GM12801 (cell line): ENCODE results near the gene VEGFB.

Source experiments
- TF ChIP-seq, protein P1 (sequence below): IDR thresholded peaks from one replicate; pipeline ENCODE4 v1.5.1; 2011; ENCODE audit warnings: control low read depth; ENCODE audit not compliant: insufficient read length; ENCODE audit errors: extremely low read depth

VEGFB gene

DNA sequence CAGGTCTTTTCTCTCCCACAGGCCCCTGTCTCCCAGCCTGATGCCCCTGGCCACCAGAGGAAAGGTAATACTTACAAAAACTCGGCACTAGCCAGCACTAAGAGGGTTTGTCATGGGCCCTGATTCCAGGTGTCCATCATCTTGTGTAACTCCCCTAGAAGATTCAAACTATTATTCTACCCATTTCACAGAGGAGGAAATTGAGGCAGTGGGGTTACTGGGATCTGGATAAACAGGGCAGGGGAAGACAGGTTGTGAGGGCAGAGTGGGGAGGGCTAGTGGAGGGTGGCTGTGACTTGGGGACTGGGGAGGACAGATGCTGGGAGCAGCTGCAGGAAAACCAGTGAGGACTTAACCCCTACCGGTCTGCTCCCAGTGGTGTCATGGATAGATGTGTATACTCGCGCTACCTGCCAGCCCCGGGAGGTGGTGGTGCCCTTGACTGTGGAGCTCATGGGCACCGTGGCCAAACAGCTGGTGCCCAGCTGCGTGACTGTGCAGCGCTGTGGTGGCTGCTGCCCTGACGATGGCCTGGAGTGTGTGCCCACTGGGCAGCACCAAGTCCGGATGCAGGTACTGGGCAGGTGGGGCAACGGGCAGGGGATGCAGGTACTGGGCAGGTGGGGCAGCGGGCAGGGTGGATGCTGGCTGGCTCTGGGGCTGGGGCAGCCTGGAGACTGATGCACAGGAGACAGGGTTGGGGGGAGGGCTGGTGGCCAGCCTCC is 1.2 kb downstream of the VEGFB start:
- TF ChIP-seq, protein P1, sequence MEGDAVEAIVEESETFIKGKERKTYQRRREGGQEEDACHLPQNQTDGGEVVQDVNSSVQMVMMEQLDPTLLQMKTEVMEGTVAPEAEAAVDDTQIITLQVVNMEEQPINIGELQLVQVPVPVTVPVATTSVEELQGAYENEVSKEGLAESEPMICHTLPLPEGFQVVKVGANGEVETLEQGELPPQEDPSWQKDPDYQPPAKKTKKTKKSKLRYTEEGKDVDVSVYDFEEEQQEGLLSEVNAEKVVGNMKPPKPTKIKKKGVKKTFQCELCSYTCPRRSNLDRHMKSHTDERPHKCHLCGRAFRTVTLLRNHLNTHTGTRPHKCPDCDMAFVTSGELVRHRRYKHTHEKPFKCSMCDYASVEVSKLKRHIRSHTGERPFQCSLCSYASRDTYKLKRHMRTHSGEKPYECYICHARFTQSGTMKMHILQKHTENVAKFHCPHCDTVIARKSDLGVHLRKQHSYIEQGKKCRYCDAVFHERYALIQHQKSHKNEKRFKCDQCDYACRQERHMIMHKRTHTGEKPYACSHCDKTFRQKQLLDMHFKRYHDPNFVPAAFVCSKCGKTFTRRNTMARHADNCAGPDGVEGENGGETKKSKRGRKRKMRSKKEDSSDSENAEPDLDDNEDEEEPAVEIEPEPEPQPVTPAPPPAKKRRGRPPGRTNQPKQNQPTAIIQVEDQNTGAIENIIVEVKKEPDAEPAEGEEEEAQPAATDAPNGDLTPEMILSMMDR = no peak

DNA sequence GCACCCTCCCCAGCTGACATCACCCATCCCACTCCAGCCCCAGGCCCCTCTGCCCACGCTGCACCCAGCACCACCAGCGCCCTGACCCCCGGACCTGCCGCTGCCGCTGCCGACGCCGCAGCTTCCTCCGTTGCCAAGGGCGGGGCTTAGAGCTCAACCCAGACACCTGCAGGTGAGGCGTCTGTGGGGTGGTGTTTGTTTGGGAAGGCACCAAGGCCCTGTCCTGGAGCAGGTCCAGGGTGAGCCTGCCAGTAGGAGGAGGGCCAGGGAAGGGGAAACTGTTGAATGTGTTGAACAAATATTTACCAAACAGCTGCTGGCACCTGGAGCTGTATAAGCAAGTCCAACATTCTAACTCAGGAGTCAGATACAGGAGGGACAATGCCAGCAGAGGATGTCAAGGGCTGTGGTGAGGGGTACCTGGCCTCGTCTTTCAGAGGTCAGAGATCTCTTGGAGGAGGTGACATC is 3.1 kb downstream of the VEGFB start:
- TF ChIP-seq, protein P1 = no peak

GRCh38 chr11:64238076-64238475 is 3.7 kb downstream of the VEGFB start:
- TF ChIP-seq, protein P1 = no peak

DNA sequence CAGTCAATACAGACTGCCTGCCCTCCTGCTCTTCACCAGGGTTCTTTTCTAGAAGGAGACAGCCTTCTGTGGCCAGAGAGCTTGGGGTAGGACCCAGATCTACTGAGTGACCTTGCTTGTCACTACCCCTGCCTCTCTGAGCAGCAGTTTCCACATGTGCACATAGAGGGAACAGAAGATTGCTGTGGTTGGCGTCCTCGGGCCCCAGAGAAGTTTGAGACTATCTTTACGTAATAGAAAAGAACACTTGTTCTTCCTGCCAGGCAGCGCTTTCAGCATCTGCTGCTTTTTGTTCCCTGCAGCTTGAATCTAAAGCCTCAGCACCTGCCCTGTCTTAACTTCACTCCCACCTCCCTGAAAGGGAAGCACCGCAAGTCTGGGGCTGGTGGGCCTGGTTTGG is 4.6 kb downstream of the VEGFB start:
- TF ChIP-seq, protein P1 = no peak

GRCh38 chr11:64239662-64240434 is 5.5 kb downstream of the VEGFB start:
- TF ChIP-seq, protein P1 = no peak

DNA sequence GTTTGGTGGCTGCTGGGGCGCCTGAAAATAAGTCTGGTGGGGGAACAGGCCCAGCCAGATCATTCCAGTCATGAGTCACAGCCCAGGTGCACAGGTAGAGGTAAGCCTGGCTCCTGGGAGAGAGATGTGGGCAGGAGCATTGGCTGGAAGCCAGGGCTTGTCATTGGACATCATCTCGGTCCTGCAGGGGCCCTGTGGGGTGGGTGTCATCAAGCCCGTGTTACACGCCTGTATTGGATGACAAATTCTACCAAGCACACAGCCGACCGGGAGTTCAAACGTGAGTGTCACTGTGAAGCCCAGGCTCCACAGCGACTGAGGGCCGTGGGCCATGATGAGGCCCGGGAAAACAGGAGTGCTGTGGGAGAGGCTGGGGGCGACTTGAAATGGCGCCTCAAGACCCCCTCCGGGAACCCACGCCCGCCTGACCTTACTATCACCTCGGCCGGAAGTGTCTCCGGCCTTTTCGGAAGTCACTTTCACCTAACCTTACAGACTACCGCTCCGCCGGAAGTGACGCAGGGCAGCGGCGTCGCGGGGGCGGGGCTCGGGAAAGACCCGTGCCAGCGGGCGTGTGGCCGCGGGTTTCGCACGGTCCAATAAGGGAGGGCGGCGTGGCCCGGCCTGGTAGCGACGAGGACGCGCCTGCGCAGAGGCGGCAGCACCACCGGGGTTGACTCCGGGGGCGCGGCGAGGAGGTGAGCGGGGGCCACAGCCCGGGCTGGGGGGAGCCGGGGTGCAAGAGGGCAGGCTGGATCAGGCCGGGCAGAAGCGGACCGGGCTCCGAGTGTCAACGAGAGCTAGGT is 6.3 kb downstream of the VEGFB start, which contains the start of gene FKBP2:
Gene FKBP2 (plus strand): TSS at position 661 of the 806 bp plus-strand sequence. CDS start 1,293 bp downstream, outside the sequence.
- TF ChIP-seq, protein P1 = no peak

DNA sequence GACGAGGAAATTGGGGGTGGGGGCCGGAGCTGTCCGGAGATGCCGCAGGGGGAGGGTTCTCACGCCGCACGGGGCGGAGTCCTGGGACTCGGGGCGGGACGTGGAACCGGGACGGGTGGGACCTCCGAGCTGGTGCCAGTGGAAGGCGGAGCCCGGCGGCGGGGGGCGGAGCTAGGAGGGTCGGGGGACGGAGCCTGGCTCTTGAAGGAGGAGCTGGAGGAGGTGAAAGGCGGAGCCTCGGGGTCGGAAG is 6.8 kb downstream of the VEGFB start:
- TF ChIP-seq, protein P1 = no peak
